BE2C (cell line): Measurements from ENCODE around the gene NR3C1.

Source experiments
- DNase-seq: peaks from one replicate; pipeline ENCODE4 v3.0.0-alpha.2; 2020
- H3K27me3 ChIP-seq: fragments of 250-450 bp; sonication (Bioruptor Pico); 2 replicates; pipeline ENCODE4 v1.5.1; 2020; ENCODE audit warnings: mild to moderate bottlenecking
- H3K36me3 ChIP-seq: fragments of 250-450 bp; sonication (Bioruptor Pico); 2 replicates; pipeline ENCODE4 v1.5.1; 2020; ENCODE audit warnings: mild to moderate bottlenecking
- H3K4me1 ChIP-seq: fragments of 250-450 bp; sonication (Bioruptor Pico); 2 replicates; pipeline ENCODE4 v1.5.1; 2020
- H3K4me3 ChIP-seq: 2 replicates; pipeline ENCODE4 v1.5.1; 2011; ENCODE audit warnings: low read depth, low read length
- H3K9me3 ChIP-seq: fragments of 250-450 bp; sonication (Bioruptor Pico); 2 replicates; pipeline ENCODE4 v1.5.1; 2020
- TF ChIP-seq, protein P1 (sequence below): IDR thresholded peaks from 2 replicates; pipeline ENCODE4 v1.5.1; 2012; ENCODE audit warnings: mild to moderate bottlenecking, low read depth, low read length

NR3C1 gene

GRCh38 chr5:143417503-143418139 is 14.1 kb upstream of the NR3C1 start:
- Histone ChIP-seq H3K9me3 (no peaks in the 10 kb centered on the region), H3K36me3 (no peaks in the 10 kb centered on the region), H3K4me1 (no peaks in the 10 kb centered on the region), H3K4me3 (no peak overlapping the region), H3K27me3 (peaks cover 23% of the 10 kb centered on the region)
- TF ChIP-seq, protein P1, sequence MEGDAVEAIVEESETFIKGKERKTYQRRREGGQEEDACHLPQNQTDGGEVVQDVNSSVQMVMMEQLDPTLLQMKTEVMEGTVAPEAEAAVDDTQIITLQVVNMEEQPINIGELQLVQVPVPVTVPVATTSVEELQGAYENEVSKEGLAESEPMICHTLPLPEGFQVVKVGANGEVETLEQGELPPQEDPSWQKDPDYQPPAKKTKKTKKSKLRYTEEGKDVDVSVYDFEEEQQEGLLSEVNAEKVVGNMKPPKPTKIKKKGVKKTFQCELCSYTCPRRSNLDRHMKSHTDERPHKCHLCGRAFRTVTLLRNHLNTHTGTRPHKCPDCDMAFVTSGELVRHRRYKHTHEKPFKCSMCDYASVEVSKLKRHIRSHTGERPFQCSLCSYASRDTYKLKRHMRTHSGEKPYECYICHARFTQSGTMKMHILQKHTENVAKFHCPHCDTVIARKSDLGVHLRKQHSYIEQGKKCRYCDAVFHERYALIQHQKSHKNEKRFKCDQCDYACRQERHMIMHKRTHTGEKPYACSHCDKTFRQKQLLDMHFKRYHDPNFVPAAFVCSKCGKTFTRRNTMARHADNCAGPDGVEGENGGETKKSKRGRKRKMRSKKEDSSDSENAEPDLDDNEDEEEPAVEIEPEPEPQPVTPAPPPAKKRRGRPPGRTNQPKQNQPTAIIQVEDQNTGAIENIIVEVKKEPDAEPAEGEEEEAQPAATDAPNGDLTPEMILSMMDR = no peak
- no peak for DNase-seq

- Histone ChIP-seq H3K4me1 (no peaks in the 10 kb centered on the region), H3K4me3 (no peak overlapping the region)
- TF ChIP-seq, protein P1 = no peak
Observed at GRCh38 chr5:143416411-143416810, 12.9 kb upstream of the NR3C1 start.

GRCh38 chr5:143413958-143414669 is 10.6 kb upstream of the NR3C1 start:
- TF ChIP-seq, protein P1 = no peak
- H3K27me3 ChIP-seq = peaks cover 41% of the 10 kb centered on the region
- no peaks in the 10 kb centered on the region for H3K36me3 ChIP-seq
- no peaks in the 10 kb centered on the region for H3K9me3 ChIP-seq
- no peak for DNase-seq
- no peaks in the 10 kb centered on the region for H3K4me1 ChIP-seq
- H3K4me3 ChIP-seq = no peak overlapping the region

More at GRCh38 chr5:143416411-143416810, 12.9 kb upstream of the NR3C1 start:
- DNase-seq = no peak
- Histone ChIP-seq H3K36me3 (no peaks in the 10 kb centered on the region), H3K27me3 (peaks cover 23% of the 10 kb centered on the region), H3K9me3 (no peaks in the 10 kb centered on the region)

- TF ChIP-seq, protein P1 = no peak
- H3K27me3 ChIP-seq = peaks cover 37% of the 10 kb centered on the region
- no peaks in the 10 kb centered on the region for H3K4me1 ChIP-seq
- H3K36me3 ChIP-seq = no peaks in the 10 kb centered on the region
- no peaks in the 10 kb centered on the region for H3K9me3 ChIP-seq
- H3K4me3 ChIP-seq = no peak overlapping the region
- no peak for DNase-seq
Observed at GRCh38 chr5:143412661-143413342, 9.3 kb upstream of the NR3C1 start.

- H3K4me1 ChIP-seq = no peaks in the 10 kb centered on the region
- peaks cover 39% of the 10 kb centered on the region for H3K27me3 ChIP-seq
- DNase-seq = no peak
- H3K36me3 ChIP-seq = no peaks in the 10 kb centered on the region
- H3K9me3 ChIP-seq = no peaks in the 10 kb centered on the region
- TF ChIP-seq, protein P1 = no peak
- no peak overlapping the region for H3K4me3 ChIP-seq
Observed at GRCh38 chr5:143409926-143410325, 6.4 kb upstream of the NR3C1 start.
